Mesenchymal stem cell (in vitro differentiated cells and primary cell): Measurements from ENCODE around the gene ACP7.

ENCODE experiments used
- DNase-seq: peaks from one replicate; pipeline ENCODE4 v3.0.0-alpha.2; 2013
- H2AFZ ChIP-seq: one replicate; pipeline ENCODE4 v1.6.1; 2013; ENCODE audit warnings: low read depth, mild to moderate bottlenecking, control low read depth, inconsistent platforms, low read length, moderate library complexity
- H2AK5ac ChIP-seq: 2 replicates; pipeline ENCODE4 v1.6.1; 2013; ENCODE audit warnings: low read length, moderate library complexity, mild to moderate bottlenecking, inconsistent platforms; ENCODE audit not compliant: severe bottlenecking
- H2BK120ac ChIP-seq: one replicate; pipeline ENCODE4 v1.6.1; 2013; ENCODE audit warnings: low read depth, mild to moderate bottlenecking, inconsistent platforms, low read length, moderate library complexity
- H2BK12ac ChIP-seq, 2 experiments: one replicate each; pipeline ENCODE4 v1.6.1; 2013; ENCODE audit warnings: inconsistent platforms in 2 of 2, low read length in 2 of 2, mild to moderate bottlenecking in 2 of 2, moderate library complexity in 2 of 2, control low read depth in 1 of 2
- H2BK15ac ChIP-seq: one replicate; pipeline ENCODE4 v1.6.1; 2013; ENCODE audit warnings: mild to moderate bottlenecking, low read depth, inconsistent platforms; ENCODE audit not compliant: poor library complexity, severe bottlenecking
- H2BK5ac ChIP-seq: 2 replicates; pipeline ENCODE4 v1.6.1; 2013; ENCODE audit warnings: low read depth, mild to moderate bottlenecking, low read length, control low read depth, inconsistent platforms; ENCODE audit not compliant: poor library complexity, severe bottlenecking
- H3K14ac ChIP-seq, 2 experiments: one replicate each; pipeline ENCODE4 v1.6.1; 2013; ENCODE audit warnings: inconsistent platforms in 2 of 2, low read length in 2 of 2, control low read depth in 1 of 2, mild to moderate bottlenecking in 1 of 2, moderate library complexity in 1 of 2
- H3K18ac ChIP-seq, 2 experiments: one replicate each; pipeline ENCODE4 v1.6.1; 2013; ENCODE audit warnings: inconsistent platforms in 2 of 2, low read length in 2 of 2, control low read depth in 1 of 2, low read depth in 1 of 2, mild to moderate bottlenecking in 1 of 2
- H3K23ac ChIP-seq, 2 experiments: one replicate each; pipeline ENCODE4 v1.6.1; 2013; ENCODE audit warnings: inconsistent platforms in 2 of 2, low read length in 2 of 2, mild to moderate bottlenecking in 2 of 2, moderate library complexity in 2 of 2, control low read depth in 1 of 2
- H3K27ac ChIP-seq: 2 replicates; pipeline ENCODE4 v1.5.1; 2013; ENCODE audit warnings: mild to moderate bottlenecking, moderate library complexity, low read length, control low read depth, inconsistent platforms; ENCODE audit not compliant: poor library complexity, severe bottlenecking
- H3K27me3 ChIP-seq, 2 experiments: 2 replicates each; pipeline versions ENCODE4 v1.6.1 to v1.7.0; 2013; ENCODE audit warnings: low read length in 2 of 2, mild to moderate bottlenecking in 2 of 2, moderate library complexity in 2 of 2, control low read depth in 1 of 2, inconsistent platforms in 1 of 2; ENCODE audit not compliant: control insufficient read depth in 1 of 2, insufficient read depth in 1 of 2
- H3K36me3 ChIP-seq, 2 experiments: 2 replicates each; pipeline versions ENCODE4 v1.6.1 to v1.7.0; 2013; ENCODE audit warnings: low read length in 2 of 2, control low read depth in 1 of 2, inconsistent platforms in 1 of 2, low read depth in 1 of 2, mild to moderate bottlenecking in 1 of 2; ENCODE audit not compliant: insufficient read depth in 2 of 2, control insufficient read depth in 1 of 2
- H3K4ac ChIP-seq, 2 experiments: one replicate each; pipeline ENCODE4 v1.6.1; 2013; ENCODE audit warnings: inconsistent platforms in 2 of 2, low read length in 2 of 2, mild to moderate bottlenecking in 2 of 2, moderate library complexity in 2 of 2, control low read depth in 1 of 2, low read depth in 1 of 2
- H3K4me1 ChIP-seq: 2 replicates; pipeline ENCODE4 v1.6.1; 2013; ENCODE audit warnings: low read depth, low read length, control low read depth; ENCODE audit not compliant: control insufficient read depth, insufficient read depth
- H3K4me2 ChIP-seq: 2 replicates; pipeline ENCODE4 v1.6.1; 2013; ENCODE audit warnings: low read length, mild to moderate bottlenecking, inconsistent platforms; ENCODE audit not compliant: poor library complexity, severe bottlenecking
- H3K4me3 ChIP-seq, 2 experiments: 2 replicates each; pipeline versions ENCODE4 v1.5.1 to v1.7.0; 2013; ENCODE audit warnings: low read length in 2 of 2, mild to moderate bottlenecking in 2 of 2, control low read depth in 1 of 2, low read depth in 1 of 2; ENCODE audit not compliant: insufficient read depth in 1 of 2
- H3K79me1 ChIP-seq: replicated peaks from 2 replicates; pipeline ENCODE4 v1.6.1; 2013; ENCODE audit warnings: mild to moderate bottlenecking, control low read depth, low read length, inconsistent platforms; ENCODE audit not compliant: poor library complexity, severe bottlenecking
- H3K9ac ChIP-seq: 2 replicates; pipeline ENCODE4 v1.7.0; 2013; ENCODE audit warnings: mild to moderate bottlenecking, low read length, moderate library complexity
- H3K9me3 ChIP-seq: 2 replicates; pipeline ENCODE4 v1.7.0; 2013; ENCODE audit warnings: mild to moderate bottlenecking, low read length; ENCODE audit not compliant: control insufficient read depth
- H4K8ac ChIP-seq: one replicate; pipeline ENCODE4 v1.6.1; 2013; ENCODE audit warnings: inconsistent platforms, mild to moderate bottlenecking, low read length, moderate library complexity
- H4K91ac ChIP-seq: one replicate; pipeline ENCODE4 v1.6.1; 2013; ENCODE audit warnings: mild to moderate bottlenecking, low read length, inconsistent platforms
- WGBS: methylation state at CpG from one replicate; pipeline ENCODE4 v1.1.7; 2013; ENCODE audit warnings: mixed read lengths; 5-methylcytosine and 5-hydroxymethylcytosine counted together

Gene ACP7

DNA sequence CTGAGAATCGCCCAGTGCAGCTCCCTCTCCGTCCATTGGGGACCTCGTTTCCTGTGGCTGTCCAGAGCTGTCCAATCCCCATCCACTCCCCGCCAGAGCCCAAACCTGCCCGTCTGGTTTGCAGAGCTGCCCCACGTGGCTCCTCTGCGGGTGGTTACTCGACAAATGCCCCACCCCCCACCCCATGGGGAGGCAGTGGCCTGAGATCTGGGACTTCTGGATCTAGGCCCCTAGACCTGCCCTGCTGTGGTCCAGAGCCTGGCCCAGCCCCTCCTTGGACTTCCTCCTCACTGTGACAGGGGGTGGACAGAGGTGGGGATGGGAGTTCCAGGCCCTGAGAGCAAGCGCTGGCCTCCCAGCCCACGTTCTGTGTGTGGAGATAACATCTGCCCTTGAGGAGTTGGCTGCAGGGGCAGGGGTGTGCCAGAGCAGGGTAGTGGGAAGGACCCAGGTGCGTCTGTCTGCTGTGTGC is 70.5 kb downstream of the ACP7 start:
- Histone ChIP-seq H3K4me2 (no peak overlapping the region), H3K9ac (no peak overlapping the region), H3K14ac (peak overlapping the region in 1 of 2 experiments; percentile 29), H3K9me3 (no peaks in the 10 kb centered on the region), H2BK15ac (no peak overlapping the region), H3K4ac (no peak overlapping the region), H2AFZ (no peak overlapping the region), H3K23ac (no peak overlapping the region), H2BK5ac (no peak overlapping the region), H2AK5ac (no peak overlapping the region), H3K27me3 (no peaks in the 10 kb centered on the region), H4K91ac (no peak overlapping the region), H3K36me3 (peaks cover 0 to 37% of the 10 kb centered on the region in 2 experiments), H2BK12ac (peak overlapping the region in 1 of 2 experiments; percentile 19), H3K27ac (no peak overlapping the region), H4K8ac (no peak overlapping the region), H3K4me3 (no peak overlapping the region), H2BK120ac (no peak overlapping the region), H3K18ac (no peak overlapping the region), H3K4me1 (peaks cover 42% of the 10 kb centered on the region), H3K79me1 (peaks cover 69% of the 10 kb centered on the region)
- WGBS = 78% methylated on average over 11 of the region's 11 CpGs
- DNase-seq = no peak

DNA sequence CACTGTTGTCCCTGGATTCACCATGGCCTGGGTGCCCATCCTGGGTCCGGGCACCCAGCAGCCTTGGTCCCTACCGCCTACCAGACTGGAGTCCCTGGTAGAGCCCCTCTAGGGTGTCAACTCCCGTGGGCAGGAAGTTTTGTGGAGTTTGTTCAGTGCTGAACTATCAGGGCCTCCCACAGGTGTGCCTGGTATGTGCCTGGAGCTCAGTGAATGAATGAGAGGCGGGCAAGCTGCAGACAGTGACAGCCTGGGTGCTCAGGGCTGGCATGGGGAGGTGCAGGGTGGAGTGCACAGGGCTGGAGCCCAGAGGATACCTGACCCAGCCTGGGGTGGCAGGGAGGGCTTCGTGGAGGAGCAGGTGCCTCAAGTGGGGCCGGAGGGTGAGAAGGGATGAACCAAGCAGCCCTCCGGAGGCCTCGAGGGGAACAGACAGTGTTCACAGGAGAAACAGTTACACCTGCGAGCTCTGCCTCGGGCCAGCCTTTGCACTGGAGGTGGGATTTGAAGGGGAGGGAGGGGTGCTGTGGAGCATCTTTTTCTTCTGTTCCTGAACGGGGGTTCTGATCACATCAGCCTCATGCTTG is 71.0 kb downstream of the ACP7 start:
- no peak overlapping the region for H4K91ac ChIP-seq
- H2BK12ac ChIP-seq = no peak overlapping the region
- no peak overlapping the region for H2BK15ac ChIP-seq
- peaks cover 42% of the 10 kb centered on the region for H3K4me1 ChIP-seq
- H3K23ac ChIP-seq = no peak overlapping the region
- no peaks in the 10 kb centered on the region for H3K27me3 ChIP-seq
- no peak overlapping the region for H4K8ac ChIP-seq
- WGBS = 88% methylated on average over 11 of the region's 11 CpGs
- H2BK120ac ChIP-seq = no peak overlapping the region
- no peak overlapping the region for H3K18ac ChIP-seq
- H3K9ac ChIP-seq = no peak overlapping the region
- H3K36me3 ChIP-seq = peaks cover 0 to 41% of the 10 kb centered on the region in 2 experiments
- no peak overlapping the region for H2AK5ac ChIP-seq
- H2AFZ ChIP-seq = no peak overlapping the region
- no peak overlapping the region for H2BK5ac ChIP-seq
- no peak for DNase-seq
- H3K4me3 ChIP-seq = no peak overlapping the region
- no peak overlapping the region for H3K4me2 ChIP-seq
- H3K9me3 ChIP-seq = no peaks in the 10 kb centered on the region
- H3K79me1 ChIP-seq = peaks cover 71% of the 10 kb centered on the region
- H3K27ac ChIP-seq = no peak overlapping the region
- no peak overlapping the region for H3K4ac ChIP-seq
- no peak overlapping the region for H3K14ac ChIP-seq

DNA sequence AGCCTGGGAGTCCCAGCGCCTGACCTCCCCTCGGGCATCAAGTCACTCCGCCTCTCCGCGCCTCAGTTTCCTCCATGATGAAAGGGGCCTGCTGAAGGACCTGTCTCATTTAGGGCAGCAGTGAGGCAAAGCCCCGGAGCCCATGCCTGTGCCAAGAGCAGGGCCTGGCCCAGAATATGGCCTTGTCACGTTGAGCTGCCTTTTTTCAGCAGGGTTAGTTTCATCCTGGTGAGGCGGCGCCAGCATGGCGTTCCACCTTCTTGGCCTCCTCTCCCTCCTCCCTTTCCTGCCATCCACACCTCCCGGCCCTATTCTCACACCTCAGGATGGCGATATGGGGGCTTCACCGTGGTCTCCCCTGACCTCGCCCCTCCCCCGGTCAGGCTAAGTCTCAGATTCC is 71.6 kb downstream of the ACP7 start:
- no peak overlapping the region for H3K23ac ChIP-seq
- peaks cover 0 to 39% of the 10 kb centered on the region in 2 experiments for H3K36me3 ChIP-seq
- H3K27me3 ChIP-seq = no peaks in the 10 kb centered on the region
- H3K4me2 ChIP-seq = no peak overlapping the region
- no peak overlapping the region for H3K14ac ChIP-seq
- H3K9me3 ChIP-seq = no peaks in the 10 kb centered on the region
- H2BK12ac ChIP-seq = peak overlapping the region in 1 of 2 experiments; percentile 6
- no peak for DNase-seq
- 94% methylated on average over 15 of the region's 15 CpGs for WGBS
- peaks cover 69% of the 10 kb centered on the region for H3K79me1 ChIP-seq
- H3K4me3 ChIP-seq = no peak overlapping the region
- H3K9ac ChIP-seq = no peak overlapping the region
- no peak overlapping the region for H2AFZ ChIP-seq
- no peak overlapping the region for H2BK120ac ChIP-seq
- peaks cover 39% of the 10 kb centered on the region for H3K4me1 ChIP-seq
- H3K18ac ChIP-seq = no peak overlapping the region
- H2BK5ac ChIP-seq = no peak overlapping the region
- no peak overlapping the region for H3K27ac ChIP-seq
- no peak overlapping the region for H4K8ac ChIP-seq
- no peak overlapping the region for H2BK15ac ChIP-seq
- H3K4ac ChIP-seq = no peak overlapping the region
- no peak overlapping the region for H4K91ac ChIP-seq
- H2AK5ac ChIP-seq = no peak overlapping the region

DNA sequence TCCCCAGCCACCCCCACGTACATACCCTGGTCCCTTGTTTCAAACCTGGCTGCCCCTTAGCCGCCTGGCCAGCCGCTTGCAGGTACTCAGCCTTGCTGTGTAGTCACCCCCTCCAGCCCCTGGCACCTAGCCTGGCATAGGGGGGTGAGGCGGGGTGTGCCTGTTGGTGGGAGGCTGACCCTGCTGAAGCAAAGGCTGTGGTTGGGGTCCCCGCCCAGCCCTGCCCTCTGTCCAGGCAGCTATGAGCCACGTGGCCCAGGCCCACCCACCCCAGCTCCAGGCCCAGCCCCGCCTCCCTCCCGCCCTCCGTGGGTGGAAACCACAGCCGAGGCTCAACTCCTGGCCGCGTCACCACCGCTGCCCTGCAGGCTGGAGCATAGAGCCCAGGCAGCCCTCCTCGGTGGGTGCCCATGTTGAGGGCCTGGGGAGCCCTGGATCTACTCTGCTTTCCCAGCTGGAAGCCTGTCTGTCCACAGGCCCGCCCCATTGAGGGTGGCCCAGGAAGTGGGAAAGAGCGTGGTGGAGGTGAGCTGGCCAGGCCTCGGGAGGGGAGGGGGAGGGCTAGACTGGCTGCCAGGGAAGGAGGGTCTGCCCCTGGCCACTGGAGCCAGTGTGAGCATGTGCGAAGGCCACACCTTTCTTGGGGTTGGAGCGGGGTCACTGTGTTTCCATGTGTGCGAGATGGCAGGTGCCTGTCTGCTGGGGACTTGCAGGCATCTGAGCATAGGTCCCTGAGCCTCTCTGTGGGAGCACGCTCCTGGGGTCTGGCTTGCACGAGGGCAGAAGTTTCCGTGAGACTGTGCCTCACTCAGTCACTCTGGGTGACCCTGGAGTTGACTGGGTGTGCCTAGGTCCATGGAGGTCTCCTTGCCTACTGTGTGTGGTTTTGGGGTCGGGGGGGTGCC is 72.4 kb downstream of the ACP7 start:
- Histone ChIP-seq H3K4ac (no peak overlapping the region), H3K14ac (peak overlapping the region in 1 of 2 experiments; percentile 61), H3K4me3 (peak overlapping the region in 1 of 2 experiments; percentile 62), H4K91ac (peak overlapping the region; percentile 61), H2BK12ac (peak overlapping the region in 1 of 2 experiments; percentile 7), H3K9me3 (no peaks in the 10 kb centered on the region), H2BK120ac (no peak overlapping the region), H2AK5ac (no peak overlapping the region), H3K4me2 (no peak overlapping the region), H2AFZ (no peak overlapping the region), H3K79me1 (peaks cover 70% of the 10 kb centered on the region), H3K4me1 (peaks cover 38% of the 10 kb centered on the region), H3K27me3 (no peaks in the 10 kb centered on the region), H3K23ac (no peak overlapping the region), H2BK5ac (no peak overlapping the region), H4K8ac (peak overlapping the region; percentile 83), H3K27ac (no peak overlapping the region), H3K18ac (peak overlapping the region; percentile 30 to 38), H3K36me3 (peaks cover 0 to 38% of the 10 kb centered on the region in 2 experiments), H3K9ac (peak overlapping the region; percentile 33), H2BK15ac (no peak overlapping the region)
- 77% methylated on average over 21 of the region's 24 CpGs for WGBS
- no peak for DNase-seq
